H9 (cell line): ENCODE measurements around the gene CACHD1. TPM values are rescaled to one million over a fixed set of nuclear protein-coding genes. Genes with fewer than 3 reads are reported as not detected.

Source experiments
- DNase-seq: peaks from one replicate; pipeline ENCODE4 v3.0.0-alpha.2; 2017
- H2AFZ ChIP-seq: one replicate; pipeline ENCODE4 v1.6.1; 2013; ENCODE audit warnings: mild to moderate bottlenecking, low read length, control low read depth, moderate library complexity
- H2AK5ac ChIP-seq: 2 replicates; pipeline ENCODE4 v1.6.1; 2013; ENCODE audit warnings: low read length, control low read depth, mixed read lengths; ENCODE audit not compliant: insufficient read length
- H2BK120ac ChIP-seq: one replicate; pipeline ENCODE4 v1.6.1; 2013; ENCODE audit warnings: low read depth, mild to moderate bottlenecking, low read length, control low read depth, inconsistent platforms; ENCODE audit not compliant: poor library complexity, severe bottlenecking
- H2BK12ac ChIP-seq: 2 replicates; pipeline ENCODE4 v1.6.1; 2013; ENCODE audit warnings: low read length, control low read depth, mixed read lengths, low read depth; ENCODE audit not compliant: insufficient read length
- H2BK15ac ChIP-seq: 2 replicates; pipeline ENCODE4 v1.6.1; 2013; ENCODE audit warnings: low read depth, low read length, control low read depth
- H2BK20ac ChIP-seq: one replicate; pipeline ENCODE4 v1.6.1; 2013; ENCODE audit warnings: low read depth, mild to moderate bottlenecking, low read length, control low read depth, inconsistent platforms; ENCODE audit not compliant: poor library complexity, severe bottlenecking
- H2BK5ac ChIP-seq: 2 replicates; pipeline ENCODE4 v1.6.1; 2013; ENCODE audit warnings: low read length, control low read depth, mixed read lengths; ENCODE audit not compliant: insufficient read length
- H3K14ac ChIP-seq: 2 replicates; pipeline ENCODE4 v1.6.1; 2013; ENCODE audit warnings: low read length, control low read depth; ENCODE audit not compliant: insufficient read depth
- H3K18ac ChIP-seq: 2 replicates; pipeline ENCODE4 v1.6.1; 2013; ENCODE audit warnings: low read depth, mild to moderate bottlenecking, mixed read lengths, low read length, control low read depth; ENCODE audit not compliant: insufficient read length
- H3K23ac ChIP-seq: 2 replicates; pipeline ENCODE4 v1.6.1; 2013; ENCODE audit warnings: low read length, control low read depth, mixed read lengths, low read depth; ENCODE audit not compliant: insufficient read length
- H3K23me2 ChIP-seq: 2 replicates; pipeline ENCODE4 v1.6.1; 2013; ENCODE audit warnings: low read depth, mild to moderate bottlenecking, mixed read lengths, low read length, control low read depth; ENCODE audit not compliant: insufficient read length, poor library complexity, severe bottlenecking
- H3K27ac ChIP-seq: 2 replicates; pipeline ENCODE4 v1.5.1; 2013; ENCODE audit warnings: low read length, control low read depth, mixed read lengths, low read depth; ENCODE audit not compliant: insufficient read length
- H3K27me3 ChIP-seq: 2 replicates; pipeline ENCODE4 v1.6.1; 2013; ENCODE audit warnings: low read length, control low read depth, inconsistent platforms; ENCODE audit not compliant: insufficient read depth
- H3K4ac ChIP-seq: 2 replicates; pipeline ENCODE4 v1.6.1; 2013; ENCODE audit warnings: low read depth, mild to moderate bottlenecking, control low read depth, inconsistent platforms, low read length, moderate library complexity
- H3K4me1 ChIP-seq: 2 replicates; pipeline ENCODE4 v1.6.1; 2013; ENCODE audit warnings: low read length, control low read depth, inconsistent platforms; ENCODE audit not compliant: insufficient read depth
- H3K4me2 ChIP-seq: 2 replicates; pipeline ENCODE4 v1.6.1; 2013; ENCODE audit warnings: low read length, control low read depth, mixed read lengths; ENCODE audit not compliant: insufficient read length, insufficient read depth
- H3K56ac ChIP-seq: 2 replicates; pipeline ENCODE4 v1.6.1; 2013; ENCODE audit warnings: low read depth, mild to moderate bottlenecking, mixed read lengths, low read length, control low read depth; ENCODE audit not compliant: insufficient read length
- H3K79me1 ChIP-seq: 2 replicates; pipeline ENCODE4 v1.6.1; 2013; ENCODE audit warnings: low read depth, mild to moderate bottlenecking, moderate library complexity, low read length, control low read depth, inconsistent platforms; ENCODE audit not compliant: insufficient read depth, poor library complexity, severe bottlenecking
- H3K79me2 ChIP-seq: 2 replicates; pipeline ENCODE4 v1.6.1; 2013; ENCODE audit warnings: low read length, control low read depth, inconsistent platforms; ENCODE audit not compliant: insufficient read depth
- H3K9ac ChIP-seq: 2 replicates; pipeline ENCODE4 v1.6.1; 2013; ENCODE audit warnings: low read length, control low read depth, mixed read lengths; ENCODE audit not compliant: insufficient read length; ENCODE audit errors: extremely low read depth
- H3K9me3 ChIP-seq: one replicate; pipeline ENCODE4 v1.6.1; 2013; ENCODE audit warnings: low read depth, low read length, inconsistent platforms; ENCODE audit not compliant: control insufficient read depth
- H3T11ph ChIP-seq: one replicate; pipeline ENCODE4 v1.6.1; 2013; ENCODE audit warnings: mild to moderate bottlenecking, low read length, control low read depth, inconsistent platforms
- H4K20me1 ChIP-seq: one replicate; pipeline ENCODE4 v1.6.1; 2013; ENCODE audit not compliant: control insufficient read depth, insufficient read length, insufficient read depth
- H4K5ac ChIP-seq: 2 replicates; pipeline ENCODE4 v1.6.1; 2013; ENCODE audit warnings: low read depth, mild to moderate bottlenecking, mixed read lengths, low read length, control low read depth; ENCODE audit not compliant: insufficient read length
- H4K8ac ChIP-seq: replicated peaks from 2 replicates; pipeline ENCODE4 v1.6.1; 2013; ENCODE audit warnings: low read length, control low read depth, mixed read lengths, low read depth; ENCODE audit not compliant: insufficient read length
- H4K91ac ChIP-seq: 2 replicates; pipeline ENCODE4 v1.6.1; 2013; ENCODE audit warnings: low read depth, mild to moderate bottlenecking, moderate library complexity, mixed read lengths, low read length, control low read depth; ENCODE audit not compliant: insufficient read length
- H3K27ac Mint-ChIP-seq, 3 experiments: 2 replicates in 2 of 3; 3 replicates in 1 of 3; pipeline ENCODE4 v1.8.0; 2020 to 2021; ENCODE audit warnings: mixed read lengths in 3 of 3, mild to moderate bottlenecking in 1 of 3, moderate library complexity in 1 of 3
- H3K27me3 Mint-ChIP-seq: 2 replicates; pipeline ENCODE4 v1.8.0; 2021; ENCODE audit warnings: low read depth, mild to moderate bottlenecking, moderate library complexity, mixed read lengths
- H3K36me3 Mint-ChIP-seq, 3 experiments: 2 replicates in 2 of 3; 3 replicates in 1 of 3; pipeline ENCODE4 v1.8.0; 2020 to 2021; ENCODE audit warnings: low read depth in 3 of 3, mixed read lengths in 3 of 3; ENCODE audit not compliant: insufficient read depth in 1 of 3
- H3K4me1 Mint-ChIP-seq, 2 experiments: 2 replicates each; pipeline ENCODE4 v1.8.0; 2020; ENCODE audit warnings: mixed read lengths in 2 of 2
- H3K4me3 Mint-ChIP-seq, 2 experiments: 2 replicates in 1 of 2; 3 replicates in 1 of 2; pipeline ENCODE4 v1.8.0; 2020 to 2021; ENCODE audit warnings: mild to moderate bottlenecking in 2 of 2, mixed read lengths in 2 of 2, moderate library complexity in 1 of 2
- H3K9me3 Mint-ChIP-seq, 2 experiments: 2 replicates in 1 of 2; 3 replicates in 1 of 2; pipeline ENCODE4 v1.8.0; 2020; ENCODE audit warnings: mild to moderate bottlenecking in 2 of 2, mixed read lengths in 2 of 2, moderate library complexity in 1 of 2
- WGBS: extraction: QIAGEN DNeasy Blood & Tissue Kit; methylation state at CpG from one replicate; pipeline ENCODE4 v1.1.7; 2013; ENCODE audit warnings: missing lambda C conversion rate, low lambda C conversion rate, mixed read lengths; ENCODE audit not compliant: insufficient read length; ENCODE audit errors: extremely low coverage; 5-methylcytosine and 5-hydroxymethylcytosine counted together
- total RNA-seq: library from RNA; stranded (reverse); gene quantifications from 2 replicates; pipeline ENCODE4 v1.2.1, GENCODE V29; 2021
- TF ChIP-seq, protein P1 (sequence below): fragments of 200-600 bp; sonication (generic); conservative IDR thresholded peaks from 3 replicates; pipeline ENCODE4 v1.8.0; 2021; ENCODE audit warnings: antibody characterized with exemption, mild to moderate bottlenecking

The CACHD1 gene
- total RNA-seq, 1 experiment from 2014 or later, result 94.2 TPM

DNA sequence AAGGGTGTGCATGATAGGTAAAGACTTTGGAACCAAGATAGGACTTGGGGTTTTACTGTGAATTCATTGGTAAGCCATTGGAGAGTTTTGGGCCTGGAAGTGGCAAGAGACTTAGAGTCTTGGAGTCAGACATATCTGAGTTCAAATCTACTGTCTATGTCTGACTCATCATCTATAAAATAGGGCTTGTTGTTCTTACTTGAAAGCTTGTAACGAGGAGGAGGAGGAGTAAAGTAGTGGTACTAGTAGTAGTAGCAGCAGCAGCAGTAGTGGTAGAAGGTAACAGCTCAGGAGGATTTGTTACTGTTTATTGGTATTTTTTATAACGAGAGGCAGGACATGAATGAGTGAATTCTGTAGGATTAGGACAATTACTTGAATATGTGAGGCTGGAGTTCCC, 62.7 kb downstream of the CACHD1 start:
- Histone ChIP-seq H3K9ac (no peak overlapping the region), H3K4me2 (no peak overlapping the region), H2AK5ac (no peak overlapping the region), H4K5ac (no peak overlapping the region), H2BK12ac (no peak overlapping the region), H3K79me2 (peaks cover 18% of the 10 kb centered on the region; the same call in 1 of the 2 replicates), H3K9me3 (no peaks in the 10 kb centered on the region), H3K4me1 (peaks cover 8% of the 10 kb centered on the region; the same call in 1 of the 2 replicates), H4K91ac (no peak overlapping the region), H3K18ac (no peak overlapping the region), H2BK15ac (no peak overlapping the region), H2AFZ (no peak overlapping the region), H3K56ac (no peak overlapping the region), H2BK120ac (no peak overlapping the region), H3K4ac (no peak overlapping the region), H2BK5ac (no peak overlapping the region), H3K79me1 (peaks cover 2% of the 10 kb centered on the region), H4K20me1 (no peaks in the 10 kb centered on the region), H3K27ac (no peak overlapping the region), H3K23me2 (no peaks in the 10 kb centered on the region), H3K27me3 (no peaks in the 10 kb centered on the region), H3K14ac (no peak overlapping the region), H4K8ac (no peak overlapping the region), H2BK20ac (no peak overlapping the region), H3T11ph (no peak overlapping the region), H3K23ac (no peak overlapping the region)
- WGBS, result no CpG with 5 or more reads among the region's 2 CpGs
- TF ChIP-seq, protein P1, sequence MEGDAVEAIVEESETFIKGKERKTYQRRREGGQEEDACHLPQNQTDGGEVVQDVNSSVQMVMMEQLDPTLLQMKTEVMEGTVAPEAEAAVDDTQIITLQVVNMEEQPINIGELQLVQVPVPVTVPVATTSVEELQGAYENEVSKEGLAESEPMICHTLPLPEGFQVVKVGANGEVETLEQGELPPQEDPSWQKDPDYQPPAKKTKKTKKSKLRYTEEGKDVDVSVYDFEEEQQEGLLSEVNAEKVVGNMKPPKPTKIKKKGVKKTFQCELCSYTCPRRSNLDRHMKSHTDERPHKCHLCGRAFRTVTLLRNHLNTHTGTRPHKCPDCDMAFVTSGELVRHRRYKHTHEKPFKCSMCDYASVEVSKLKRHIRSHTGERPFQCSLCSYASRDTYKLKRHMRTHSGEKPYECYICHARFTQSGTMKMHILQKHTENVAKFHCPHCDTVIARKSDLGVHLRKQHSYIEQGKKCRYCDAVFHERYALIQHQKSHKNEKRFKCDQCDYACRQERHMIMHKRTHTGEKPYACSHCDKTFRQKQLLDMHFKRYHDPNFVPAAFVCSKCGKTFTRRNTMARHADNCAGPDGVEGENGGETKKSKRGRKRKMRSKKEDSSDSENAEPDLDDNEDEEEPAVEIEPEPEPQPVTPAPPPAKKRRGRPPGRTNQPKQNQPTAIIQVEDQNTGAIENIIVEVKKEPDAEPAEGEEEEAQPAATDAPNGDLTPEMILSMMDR, result no peak
- Mint-ChIP-seq H3K4me1 (peaks cover 65 to 66% of the 10 kb centered on the region in 2 experiments), H3K27me3 (no peaks in the 10 kb centered on the region), H3K36me3 (peaks cover 15 to 23% (median 21%) of the 10 kb centered on the region in 3 experiments), H3K27ac (peak overlapping the region; percentile 17 to 36 (median 25); a peak in 6 of 7 replicates), H3K9me3 (peaks cover 4 to 5% of the 10 kb centered on the region in 2 experiments; a peak in 2 of 5 replicates), H3K4me3 (no peak overlapping the region)
- no peak for DNase-seq
